ENCODE measurements around the gene PPIL1. TPM values are rescaled to one million over a fixed set of nuclear protein-coding genes. Genes with fewer than 3 reads are reported as not detected.

PPIL1 gene
- total and polyA plus RNA-seq, 10 of the 15 experiments (the other 5 are each of a cell fraction or from before 2014, with no cell fraction given), result 39.5 to 95.8 (median 70.5) TPM

- TF ChIP-seq SUPT20H (IDR thresholded peaks at IDR 0.05; ENCODE audit: borderline replicate concordance, control insufficient read depth, low read depth, low read length), result no peak
- TF ChIP-seq RELB (IDR thresholded peaks at IDR 0.05; ENCODE audit: low read depth), result no peak
- no peak for TF ChIP-seq RFX5 (IDR thresholded peaks at IDR 0.05; ENCODE audit: low read depth, low read length)
- no peak for TF ChIP-seq ATF7 (IDR thresholded peaks at IDR 0.05; ENCODE audit: low read depth)
- no peak for TF ChIP-seq MAX (IDR thresholded peaks at IDR 0.05; ENCODE audit: low read depth, low read length)
- no peak for TF ChIP-seq EP300 (IDR thresholded peaks at IDR 0.05; ENCODE audit: borderline replicate concordance in 1 of 2, control insufficient read depth in 1 of 2, low read depth in 2 of 2, low read length in 2 of 2)
- no peak for TF ChIP-seq NFIC (IDR thresholded peaks at IDR 0.05; ENCODE audit: low read depth, low read length)
Observed at GRCh38 chr6:36833182-36833789, 41.3 kb downstream of the PPIL1 start (continued).

DNA sequence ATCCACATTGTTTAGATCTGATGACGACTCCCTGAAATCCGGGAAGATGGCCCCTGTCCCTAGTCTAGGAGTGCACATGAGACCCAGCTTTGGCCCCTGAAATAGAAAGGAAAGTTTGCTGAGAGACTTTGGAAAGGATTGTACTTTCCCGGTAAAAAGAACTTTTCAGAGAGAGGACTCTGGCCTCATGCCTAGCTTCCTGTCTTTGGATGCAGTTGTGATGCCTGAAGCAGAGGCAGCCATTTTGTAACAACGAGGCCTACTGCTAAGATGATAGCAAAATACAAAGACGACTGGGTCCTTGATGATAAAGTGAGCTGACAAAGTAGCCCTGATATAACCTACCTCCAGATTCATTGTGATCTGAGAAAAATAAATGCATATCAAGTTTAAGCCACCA is 42.3 kb downstream of the PPIL1 start:
- BruUV-seq (replicated peaks), result no TSS peak

More for the DNA sequence above, 42.3 kb downstream of the PPIL1 start:
- intact Hi-C loops (cut with micrococcal nuclease; ENCODE audit: unreplicated experiment), result no loop called here
- Histone ChIP-seq H3K36me3 (ENCODE audit: control insufficient read depth in 2 of 2, insufficient read depth in 2 of 2, low read length in 1 of 2) (no peaks in the 10 kb centered on the region), H3K27me3 (replicated peaks in 1 of 2; ENCODE audit: control insufficient read depth in 2 of 2, insufficient read depth in 2 of 2, low read length in 1 of 2) (no peaks in the 10 kb centered on the region; a peak in 1 of 4 replicates), H3K4me2 (ENCODE audit: control insufficient read depth, insufficient read depth) (no peak overlapping the region), H3K27ac (ENCODE audit: control insufficient read depth, insufficient read depth) (no peak overlapping the region), H3K79me2 (ENCODE audit: control insufficient read depth, insufficient read depth, low read length) (no peaks in the 10 kb centered on the region), H3K9me3 (replicated peaks; ENCODE audit: control insufficient read depth, insufficient read depth, low read length) (no peaks in the 10 kb centered on the region; the same call in 2 of the 3 replicates), H2AFZ (ENCODE audit: control insufficient read depth, low read depth, low read length) (no peak overlapping the region), H3K4me3 (no peak overlapping the region), H3K4me1 (ENCODE audit: control insufficient read depth, insufficient read depth, low read length) (no peaks in the 10 kb centered on the region), H3K9ac (ENCODE audit: control insufficient read depth, insufficient read depth, low read length) (no peak overlapping the region), H4K20me1 (ENCODE audit: control insufficient read depth, insufficient read depth) (no peaks in the 10 kb centered on the region)
- no peak for DNase-seq (ENCODE audit: low read depth, low spot score)
- ChIA-PET SMC1A (ENCODE audit: uncharacterized antibody, unreplicated experiment) (no interaction called here), POLR2A (no interaction called here), CTCF (interaction anchor here (0.5 to 0.6 kb wide), 2 partner anchors 186 to 226 kb away, joined by 3 to 4 read pairs; no protein-coding TSS in a partner anchor), RAD21 (ENCODE audit: unreplicated experiment) (no interaction called here)
- 33% methylated on average over 5 of the region's 5 CpGs for WGBS (ENCODE audit: insufficient coverage, insufficient replicate concordance, low lambda C conversion rate, missing lambda C conversion rate)
- in situ Hi-C loops (cut with MboI), result no loop called here
- TF ChIP-seq KLF5 (IDR thresholded peaks at IDR 0.05; ENCODE audit: partially characterized antibody) (no peak), YY1 (IDR thresholded peaks at IDR 0.05; ENCODE audit: low read depth, low read length) (0 out of 2 replicates have a peak, but pooled peaks have one; percentile 14)
- no peak for ATAC-seq
- FAIRE-seq, result no peak

Measured in GM12878 (cell line).